Heart left ventricle (tissue), 16 donors: ENCODE measurements around the gene ANK2. TPM values are rescaled to one million over a fixed set of nuclear protein-coding genes. Genes with fewer than 3 reads are reported as not detected.

Experiments used
- ATAC-seq, 4 donors: fragments of 200-7000 bp; cut with Tn5 transposase; one replicate each; pipeline ENCODE4 v1.9.1; 2020 to 2022; ENCODE audit warnings: moderate library complexity in 4 of 4, mild to moderate bottlenecking in 3 of 4, moderate number of reproducible peaks in 1 of 4
- DNase-seq, 5 donors: peaks; one replicate each; pipeline ENCODE4 v3.0.0-alpha.2; 2020
- H3K27ac ChIP-seq, 12 donors: fragments of 200-600 bp; sonication (generic) in 4 of 12; one replicate each; pipeline versions ENCODE4 v1.5.0 to v1.8.0; 2016 to 2022; ENCODE audit warnings: mild to moderate bottlenecking in 2 of 12
- H3K27me3 ChIP-seq, 9 donors: fragments of 200-600 bp; sonication (generic) in 2 of 9; one replicate each; pipeline versions ENCODE4 v1.5.1 to v1.8.0; 2016 to 2022; ENCODE audit warnings: mild to moderate bottlenecking in 3 of 9
- H3K36me3 ChIP-seq, 9 donors: fragments of 200-600 bp; sonication (generic) in 2 of 9; one replicate each; pipeline versions ENCODE4 v1.5.0 to v1.8.0; 2018 to 2022; ENCODE audit warnings: mild to moderate bottlenecking in 2 of 9
- H3K4me1 ChIP-seq, 12 donors: fragments of 200-600 bp; sonication (generic) in 4 of 12; one replicate each; pipeline versions ENCODE4 v1.5.0 to v1.8.0; 2016 to 2022; ENCODE audit warnings: mild to moderate bottlenecking in 3 of 12
- H3K4me3 ChIP-seq, 12 donors: fragments of 200-600 bp; sonication (generic) in 4 of 12; one replicate each; pipeline versions ENCODE4 v1.5.0 to v1.8.0; 2017 to 2022; ENCODE audit warnings: mild to moderate bottlenecking in 9 of 12, moderate library complexity in 4 of 12
- H3K9me3 ChIP-seq, 12 donors: fragments of 200-600 bp; sonication (generic) in 4 of 12; one replicate each; pipeline versions ENCODE4 v1.5.0 to v1.8.0; 2016 to 2022; ENCODE audit warnings: mild to moderate bottlenecking in 1 of 12
- CTCF ChIP-seq, 12 donors: fragments of 200-600 bp; sonication (generic) in 4 of 12; IDR thresholded peaks; one replicate each; pipeline versions ENCODE4 v1.5.0 to v1.8.0; 2018 to 2022; ENCODE audit warnings: antibody characterized with exemption in 12 of 12, mild to moderate bottlenecking in 5 of 12
- POLR2A ChIP-seq, 2 donors: fragments of 450-650 bp; IDR thresholded peaks; one replicate each; pipeline ENCODE4 v1.6.1; 2017; ENCODE audit warnings: antibody characterized with exemption in 2 of 2, mild to moderate bottlenecking in 2 of 2, moderate library complexity in 2 of 2
- WGBS, 4 donors: extraction: QIAGEN DNeasy Blood & Tissue Kit in 2 of 4; methylation state at CpG; one replicate each; pipeline versions ENCODE4 v1.1.5 to v1.1.7; 2013 to 2018; 5-methylcytosine and 5-hydroxymethylcytosine counted together
- intact Hi-C, 10 donors: fragments of 100-400 bp; cut with DNase I; formaldehyde crosslinking; loops; one replicate each; pipeline versions ENCODE4 v1.11.1 to v1.14.2; 2022
- polyA plus RNA-seq, 2 donors: library from polyadenylated mRNA; stranded (reverse); fragments of 200-250 nt; gene quantifications; one replicate each; pipeline ENCODE4 v1.2.3, GENCODE V29; 2013
- total RNA-seq, 9 donors: library from RNA; depleted of rRNA in 2 of 9; stranded (reverse); fragments of >200 nt in 2 of 9; fragmentation: NEBNext Ultra II Directional in 3 of 9; extraction: Animal tissue kit (Norgen Biotek cat#: 25700) in 3 of 9; gene quantifications; one replicate each; pipeline versions ENCODE4 v1.1.0 to v1.2.4, GENCODE V29; 2016 to 2023
- donor health status: ischemic (EF 13 %, LVEDD 7.1; RV severe dilation, severe dysfunction).
- donor health status: healthy with polysubstance abuse.
- donor health status: DM: no; HTN: yes; CAD: no.
- donor health status: DM: no; HTN: no; CAD: no.
- donor health status: ischemic (EF 25% LVEDD 6.9; RV normal size, moderate dysfunction).
- donor health status: ischemic (EF 25% LVEDD 5.7; RV mildly dilated, moderate dysfunction).
- donor health status: healthy.
- donor health status: DM: yes; HTN: yes; CAD: no.
- donor health status: ischemic (EF 35%, LVEDD 5.7; RV mildly dilated, moderate dysfunction).
- donor health status: nonischemic (EF 11% LVEDD 7.7; RV severe dilation, severe dysfunction).
- donor health status: DM: yes; HTN: yes; CAD: no.
- donor health status: PGD.
- donor health status: ischemic (EF 29% LVEDD 5.4; RV normal size, mild dysfunction).
- donor health status: nonischemic (EF 23%, LVEDD 6.1; RV moderate dilation, normal function).

The ANK2 gene
- total and polyA plus RNA-seq, 11 donors: 30.7 to 351 (median 267) TPM

- no peak for DNase-seq
- H3K9me3 ChIP-seq: peaks cover 0 to 6% (median 0%) of the 10 kb centered on the region in 12 donors
- ATAC-seq: no peak
- H3K36me3 ChIP-seq: no peaks in the 10 kb centered on the region
- no peak overlapping the region for H3K27ac ChIP-seq
- TF ChIP-seq CTCF (IDR thresholded peaks at IDR 0.05) (no peak), POLR2A (IDR thresholded peaks at IDR 0.05) (no peak)
- H3K4me3 ChIP-seq: no peak overlapping the region
- no peaks in the 10 kb centered on the region for H3K27me3 ChIP-seq
- peaks cover 0 to 8% (median under 1%) of the 10 kb centered on the region in 12 donors for H3K4me1 ChIP-seq
- intact Hi-C loops: loop anchor here in 9 of 10 donors (5.0 to 10.0 kb wide), 13 partner anchors 124 to 991 kb away; partner anchors contain the start of gene CAMK2D (in 4 of the 9)
Measured at GRCh38 chr4:113390850-113391249, 341.4 kb downstream of the ANK2 start.

- ATAC-seq: no peak
- Histone ChIP-seq H3K9me3 (peaks cover 0 to 4% (median 0%) of the 10 kb centered on the region in 12 donors), H3K4me1 (peaks cover 0 to 17% (median 0%) of the 10 kb centered on the region in 12 donors), H3K27ac (no peak overlapping the region), H3K36me3 (no peaks in the 10 kb centered on the region), H3K27me3 (no peaks in the 10 kb centered on the region), H3K4me3 (no peak overlapping the region)
- intact Hi-C loops: loop anchor here in 9 of 10 donors (2.0 to 10.0 kb wide), 15 partner anchors 121 to 988 kb away; partner anchors contain the start of gene CAMK2D (in 6 of the 9)
- 79 to 90% (median 86%) methylated on average over 3 of the region's 3 CpGs for WGBS, 4 donors
- no peak for TF ChIP-seq POLR2A (IDR thresholded peaks at IDR 0.05)
- no peak for TF ChIP-seq CTCF (IDR thresholded peaks at IDR 0.05)
- no peak for DNase-seq
Measured at GRCh38 chr4:113394108-113394729, 344.8 kb downstream of the ANK2 start.

- 49 to 52% (median 50%) methylated on average over 11 of the region's 11 CpGs for WGBS, 4 donors
- Histone ChIP-seq H3K27me3 (no peaks in the 10 kb centered on the region), H3K4me3 (no peak overlapping the region), H3K27ac (peak overlapping the region in 2 of 12 donors; percentile 35 to 46), H3K4me1 (peaks cover 0 to 17% (median 0%) of the 10 kb centered on the region in 12 donors), H3K9me3 (no peaks in the 10 kb centered on the region), H3K36me3 (no peaks in the 10 kb centered on the region)
- intact Hi-C loops: loop anchor here in 9 of 10 donors (2.0 to 10.0 kb wide), 18 partner anchors 42 to 987 kb away; partner anchors contain the start of gene CAMK2D (in 8 of the 9)
- peak in 2 of 5 donors; percentile 64 to 73 for DNase-seq
- peak; percentile 91 to 95 (median 94) for ATAC-seq
- TF ChIP-seq POLR2A (IDR thresholded peaks at IDR 0.05) (no peak), CTCF (IDR thresholded peaks at IDR 0.05) (peak; percentile 70 to 92 (median 88))
Measured at GRCh38 chr4:113394730-113395530, 345.5 kb downstream of the ANK2 start.
